ENCODE results near the gene ID4.

ID4 gene

DNA sequence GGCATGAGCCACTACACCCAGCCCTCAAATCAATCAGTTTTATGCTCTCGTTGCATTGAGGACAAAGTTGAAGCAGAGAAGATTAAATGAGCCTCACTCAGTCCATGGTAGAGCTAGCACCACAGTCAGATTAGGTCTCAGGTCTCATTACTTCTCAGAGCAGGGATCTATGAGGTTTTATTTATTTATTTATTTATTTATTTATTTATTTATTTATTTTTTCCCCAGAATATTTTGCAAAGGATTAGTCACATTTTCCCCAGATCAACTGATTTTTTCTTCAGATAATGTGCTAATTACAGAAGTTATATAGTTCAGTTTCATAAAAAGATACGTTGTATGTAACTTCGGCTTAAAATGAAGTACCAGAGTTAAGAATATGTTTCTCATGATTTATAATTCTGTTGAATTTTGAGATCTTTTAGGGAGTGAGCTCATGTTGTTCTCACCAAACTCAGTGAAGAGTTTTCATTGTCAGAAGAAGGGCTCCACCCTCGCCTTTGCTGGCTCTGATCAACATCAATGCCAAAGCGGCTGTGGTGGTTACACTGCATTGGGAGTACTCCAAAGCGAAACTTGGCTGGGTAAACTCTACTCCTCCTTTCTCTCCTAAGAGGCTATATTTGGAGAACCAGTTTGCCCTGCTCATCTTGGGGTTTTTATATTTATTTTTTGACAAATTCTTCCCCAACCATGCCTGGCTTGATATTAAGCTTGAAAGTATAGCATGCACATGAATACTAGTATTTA lies 12.9 kb upstream of the ID4 start:
- H2AFZ ChIP-seq (ENCODE audit: low read length), result no peak overlapping the region
- no peak for DNase-seq
- no peaks in the 10 kb centered on the region for H3K9me3 ChIP-seq (replicated peaks; ENCODE audit: insufficient read depth, low read length)
- no peaks in the 10 kb centered on the region for H3F3A ChIP-seq (ENCODE audit: insufficient read depth, low read length)
- no peak overlapping the region for H3K4me3 ChIP-seq (ENCODE audit: low read length)
- H3K4me2 ChIP-seq (ENCODE audit: low read depth, low read length), result no peak overlapping the region
- no peaks in the 10 kb centered on the region for H3K27me3 ChIP-seq (replicated peaks; ENCODE audit: insufficient read depth, low read length)
- H4K20me1 ChIP-seq (ENCODE audit: insufficient read depth, low read length), result no peaks in the 10 kb centered on the region
- H3K79me2 ChIP-seq (ENCODE audit: low read length), result no peaks in the 10 kb centered on the region
- no peak overlapping the region for H3K9ac ChIP-seq (ENCODE audit: low read length)
- H3K4me1 ChIP-seq (ENCODE audit: low read length), result no peaks in the 10 kb centered on the region
- no peaks in the 10 kb centered on the region for H3K9me2 ChIP-seq (replicated peaks; ENCODE audit: insufficient read depth, low read length)
- TF ChIP-seq CTCF (IDR thresholded peaks at IDR 0.05; ENCODE audit: low read length), result no peak
- no peak overlapping the region for H3K27ac ChIP-seq (ENCODE audit: low read length)
- H3K36me3 ChIP-seq (replicated peaks; ENCODE audit: insufficient read depth, low read length), result no peaks in the 10 kb centered on the region

- Histone ChIP-seq H3K4me2 (ENCODE audit: low read depth, low read length) (no peak overlapping the region), H4K20me1 (ENCODE audit: insufficient read depth, low read length) (no peaks in the 10 kb centered on the region), H3K27ac (ENCODE audit: low read length) (no peak overlapping the region), H3K79me2 (ENCODE audit: low read length) (no peaks in the 10 kb centered on the region), H3K9me3 (replicated peaks; ENCODE audit: insufficient read depth, low read length) (no peaks in the 10 kb centered on the region), H3K9me2 (replicated peaks; ENCODE audit: insufficient read depth, low read length) (no peaks in the 10 kb centered on the region), H3K27me3 (replicated peaks; ENCODE audit: insufficient read depth, low read length) (no peaks in the 10 kb centered on the region), H3K4me3 (ENCODE audit: low read length) (no peak overlapping the region), H2AFZ (ENCODE audit: low read length) (no peak overlapping the region), H3K4me1 (ENCODE audit: low read length) (no peaks in the 10 kb centered on the region), H3F3A (ENCODE audit: insufficient read depth, low read length) (no peaks in the 10 kb centered on the region), H3K36me3 (replicated peaks; ENCODE audit: insufficient read depth, low read length) (no peaks in the 10 kb centered on the region), H3K9ac (ENCODE audit: low read length) (no peak overlapping the region)
- no peak for TF ChIP-seq EZH2phosphoT487 (IDR thresholded peaks at IDR 0.05; ENCODE audit: low read length)
- no peak for TF ChIP-seq EZH2 (optimal IDR thresholded peaks at IDR 0.05; ENCODE audit: low read depth, low read length)
- no peak for TF ChIP-seq CTCF (IDR thresholded peaks at IDR 0.05; ENCODE audit: low read length)
- no peak for DNase-seq
These were observed 9.9 kb upstream of the ID4 start for GRCh38 chr6:19827247-19827646.

DNA sequence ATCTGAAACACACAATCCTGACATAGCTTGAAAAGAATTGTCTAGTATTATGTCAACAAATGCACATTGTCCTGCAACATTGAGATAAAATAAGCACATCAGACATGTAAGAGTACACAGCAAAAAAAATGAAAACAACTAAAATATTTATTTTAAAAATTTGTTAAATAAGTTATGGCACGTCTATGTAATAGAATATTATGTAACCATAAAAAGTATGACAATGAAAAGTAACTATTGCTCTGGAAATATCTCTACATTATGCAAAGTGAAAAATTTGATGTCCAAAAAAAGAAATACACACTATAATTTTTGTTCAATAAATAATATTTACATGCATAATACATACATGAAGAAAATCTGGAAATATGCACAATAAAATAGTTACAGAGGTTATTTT lies 9.3 kb upstream of the ID4 start:
- no peaks in the 10 kb centered on the region for H3K9me2 ChIP-seq (replicated peaks; ENCODE audit: insufficient read depth, low read length)
- H3K79me2 ChIP-seq (ENCODE audit: low read length), result no peaks in the 10 kb centered on the region
- H3K27me3 ChIP-seq (replicated peaks; ENCODE audit: insufficient read depth, low read length), result no peaks in the 10 kb centered on the region
- H2AFZ ChIP-seq (ENCODE audit: low read length), result no peak overlapping the region
- no peaks in the 10 kb centered on the region for H3K9me3 ChIP-seq (replicated peaks; ENCODE audit: insufficient read depth, low read length)
- H3F3A ChIP-seq (ENCODE audit: insufficient read depth, low read length), result no peaks in the 10 kb centered on the region
- no peaks in the 10 kb centered on the region for H4K20me1 ChIP-seq (ENCODE audit: insufficient read depth, low read length)
- no peaks in the 10 kb centered on the region for H3K36me3 ChIP-seq (replicated peaks; ENCODE audit: insufficient read depth, low read length)
- no peak for TF ChIP-seq EZH2 (optimal IDR thresholded peaks at IDR 0.05; ENCODE audit: low read depth, low read length)
- TF ChIP-seq CTCF (IDR thresholded peaks at IDR 0.05; ENCODE audit: low read length), result no peak
- TF ChIP-seq EZH2phosphoT487 (IDR thresholded peaks at IDR 0.05; ENCODE audit: low read length), result no peak
- H3K4me3 ChIP-seq (ENCODE audit: low read length), result no peak overlapping the region
- H3K27ac ChIP-seq (ENCODE audit: low read length), result no peak overlapping the region
- H3K4me2 ChIP-seq (ENCODE audit: low read depth, low read length), result no peak overlapping the region
- no peaks in the 10 kb centered on the region for H3K4me1 ChIP-seq (ENCODE audit: low read length)
- DNase-seq, result no peak
- no peak overlapping the region for H3K9ac ChIP-seq (ENCODE audit: low read length)

Data from MM.1S (cell line).